Activated CD4-positive, alpha-beta memory T cell treated with anti-CD3 and anti-CD28 coated beads, Interleukin-2, amount 10 ng/mL, durations not matched to agents 7 days and 5 days (primary cell): ENCODE data around the gene C17orf67. TPM values are rescaled to one million over a fixed set of nuclear protein-coding genes. Genes with fewer than 3 reads are reported as not detected.

Experiments
- CTCF ChIA-PET: fragments of 350-600 bp; sonication (Branson Sonifier 250); formaldehyde crosslinking; loops from one replicate; lab custom pipeline; 2021; ENCODE audit warnings: antibody characterized with exemption, inconsistent platforms; lab: Charles Lee
- POLR2A ChIA-PET: fragments of 350-600 bp; sonication (Branson Sonifier 250); formaldehyde crosslinking; loops from one replicate; lab custom pipeline; 2021; ENCODE audit warnings: antibody characterized with exemption; lab: Charles Lee
- DNase-seq: peaks from one replicate; pipeline ENCODE4 v3.0.0-alpha.2; 2020
- H3K27ac Mint-ChIP-seq: one replicate; pipeline ENCODE4 v1.8.0; 2021; ENCODE audit warnings: mild to moderate bottlenecking, mixed read lengths
- H3K27me3 Mint-ChIP-seq: one replicate; pipeline ENCODE4 v1.8.0; 2021; ENCODE audit warnings: mixed read lengths
- H3K36me3 Mint-ChIP-seq: one replicate; pipeline ENCODE4 v1.8.0; 2021; ENCODE audit warnings: low read depth, mixed read lengths
- H3K4me1 Mint-ChIP-seq: one replicate; pipeline ENCODE4 v1.8.0; 2021; ENCODE audit warnings: mixed read lengths
- H3K4me3 Mint-ChIP-seq: one replicate; pipeline ENCODE4 v1.8.0; 2021; ENCODE audit warnings: mild to moderate bottlenecking, mixed read lengths
- H3K9me3 Mint-ChIP-seq: one replicate; pipeline ENCODE4 v1.8.0; 2021; ENCODE audit warnings: mixed read lengths
- total RNA-seq, 2 experiments: library from RNA; stranded (reverse); gene quantifications; one replicate each; pipeline ENCODE4 v1.2.3, GENCODE V29; 2021

The C17orf67 gene, protein sequence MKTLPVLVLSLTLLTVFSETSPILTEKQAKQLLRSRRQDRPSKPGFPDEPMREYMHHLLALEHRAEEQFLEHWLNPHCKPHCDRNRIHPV
- total RNA-seq = 1 to 10 TPM; 4.1 to 4.2 TPM

DNA sequence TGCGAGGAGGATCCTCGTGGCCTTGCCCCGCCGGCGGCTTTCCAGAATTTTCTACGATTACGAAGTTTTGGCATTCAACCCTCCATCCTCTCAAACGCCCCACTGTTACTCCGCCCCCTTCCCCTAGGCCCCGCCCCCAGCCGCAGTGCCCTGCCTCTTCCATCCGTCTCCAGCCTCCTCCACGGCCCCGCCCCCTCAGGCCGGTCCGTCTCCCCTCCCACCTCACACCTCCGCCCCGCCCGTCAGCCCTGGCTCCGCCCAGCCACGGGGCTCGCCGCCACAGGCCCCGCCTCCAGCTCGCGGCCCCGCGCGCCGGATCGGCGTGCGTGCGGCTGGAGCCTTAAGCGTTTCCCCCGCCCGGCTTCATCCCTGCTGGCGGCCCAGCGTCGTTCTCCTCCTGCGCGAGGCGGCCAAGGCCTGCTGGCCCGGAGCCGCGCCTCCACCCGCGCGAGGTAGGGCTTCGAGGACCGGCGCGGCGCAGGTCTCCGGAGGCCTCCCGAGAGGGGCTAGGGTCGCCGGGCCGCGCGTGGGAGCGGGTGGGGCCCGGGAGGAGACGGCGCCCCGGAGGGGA, at the start of gene C17orf67, which contains the start of gene DGKE:
TSS of gene C17orf67 (minus strand) at position 112 of the 571 bp plus-strand sequence. CDS start 18,110 bp downstream, outside the sequence.
TSS of gene DGKE (plus strand) at position 343 of the 571 bp plus-strand sequence. CDS start 645 bp downstream, outside the sequence.
- Mint-ChIP-seq H3K4me3 (peak within 1 kb of the TSS; percentile 93), H3K36me3 (peaks cover 70% of the 10 kb centered on the region), H3K9me3 (no peaks in the 10 kb centered on the region), H3K27ac (peak within 1 kb of the TSS; percentile 94), H3K27me3 (no peaks in the 10 kb centered on the region), H3K4me1 (peaks cover 64% of the 10 kb centered on the region)
- peak; percentile 99 for DNase-seq
- POLR2A ChIA-PET = interaction anchor here (0.9 to 3.4 kb wide), 9 partner anchors 9 to 252 kb away, joined by 4 to 14 read pairs (median 9); partner anchors contain the start of genes AKAP1 and SCPEP1
- CTCF ChIA-PET = interaction anchor here (0.9 to 2.1 kb wide), 6 partner anchors 11 to 127 kb away, joined by 3 to 8 read pairs (median 4); partner anchors contain the start of genes COIL and TRIM25

DNA sequence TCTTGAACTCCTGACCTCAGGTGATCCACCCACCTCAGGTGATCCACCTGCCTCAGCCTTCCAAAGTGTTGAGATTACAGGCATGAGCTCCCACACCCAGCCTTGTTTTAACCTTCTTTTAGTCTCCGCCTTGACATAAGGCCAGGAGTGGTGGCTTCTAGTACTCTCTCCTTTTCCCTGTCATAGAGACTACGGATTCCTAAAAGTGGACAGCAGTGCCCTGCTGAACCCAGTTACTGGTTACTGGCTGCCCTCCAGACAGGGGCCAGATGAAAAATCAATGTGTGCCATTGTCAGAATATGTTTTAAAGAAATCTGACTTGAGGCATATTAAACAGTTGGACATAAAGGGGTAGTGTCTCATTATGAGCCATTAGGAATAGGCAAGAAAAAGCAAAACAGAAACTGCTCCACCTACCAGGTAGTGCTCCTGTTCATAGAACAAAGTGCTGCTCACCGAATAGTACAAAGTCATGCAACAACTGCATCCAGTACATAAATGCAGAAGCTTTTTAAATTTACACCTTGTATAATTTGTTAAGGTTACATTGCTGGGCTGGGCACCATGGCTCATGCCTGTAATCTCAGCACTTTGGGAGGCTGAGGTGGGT, 48.1 kb upstream of the C17orf67 start:
- Mint-ChIP-seq H3K9me3 (no peaks in the 10 kb centered on the region), H3K4me3 (no peak overlapping the region), H3K4me1 (peaks cover 4% of the 10 kb centered on the region), H3K27ac (peak overlapping the region; percentile 3), H3K27me3 (no peaks in the 10 kb centered on the region), H3K36me3 (peaks cover 24% of the 10 kb centered on the region)
- DNase-seq = no peak
- CTCF ChIA-PET = no interaction called here
- POLR2A ChIA-PET = interaction anchor here (1.3 kb wide), 1 partner anchor 11 kb away, joined by 5 read pairs; no protein-coding TSS in a partner anchor

DNA sequence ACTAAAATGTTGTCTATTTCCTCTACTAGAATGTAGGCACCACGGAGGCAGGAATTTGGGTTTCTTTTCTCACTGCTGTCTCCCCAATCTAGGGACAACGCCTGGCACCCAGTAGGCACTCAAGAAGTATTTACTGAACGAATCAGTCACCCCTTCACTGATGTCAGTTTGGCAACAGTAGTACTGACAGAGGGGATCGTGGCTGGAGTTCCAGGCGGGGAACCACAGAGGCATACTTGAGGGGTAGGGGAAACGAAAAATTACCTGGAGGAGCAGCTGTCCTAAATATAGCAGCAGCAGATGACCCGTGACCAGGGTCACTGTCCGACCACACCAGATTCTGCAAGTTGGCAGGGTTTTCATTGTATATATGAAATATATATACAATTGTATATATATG, 46.9 kb upstream of the C17orf67 start:
- no peak overlapping the region for H3K4me3 Mint-ChIP-seq
- peaks cover 2% of the 10 kb centered on the region for H3K4me1 Mint-ChIP-seq
- H3K27me3 Mint-ChIP-seq = peaks cover 3% of the 10 kb centered on the region
- H3K9me3 Mint-ChIP-seq = no peaks in the 10 kb centered on the region
- DNase-seq = no peak
- peaks cover 16% of the 10 kb centered on the region for H3K36me3 Mint-ChIP-seq
- POLR2A ChIA-PET = no interaction called here
- CTCF ChIA-PET = interaction anchor here (0.6 kb wide), 1 partner anchor 9 kb away, joined by 3 read pairs; no protein-coding TSS in a partner anchor
- H3K27ac Mint-ChIP-seq = no peak overlapping the region

DNA sequence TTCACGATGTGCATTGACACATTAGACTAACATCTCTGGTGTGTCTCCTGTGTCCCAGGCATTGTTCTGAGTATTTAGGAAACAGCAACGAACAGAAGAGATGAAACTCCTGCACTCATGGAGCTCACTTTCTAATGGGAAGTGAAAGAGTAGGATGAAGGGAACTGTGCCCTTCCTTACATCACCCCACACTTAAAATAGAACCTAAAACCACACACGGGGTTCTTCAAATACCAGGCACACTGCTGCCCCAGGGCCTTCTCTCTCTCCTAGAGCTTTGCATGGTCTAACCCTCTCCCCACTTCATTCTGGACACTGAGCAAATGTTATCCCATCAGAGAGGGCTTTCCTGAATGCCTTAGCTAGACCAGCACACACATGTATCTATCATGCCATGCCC, 46.4 kb upstream of the C17orf67 start:
- ChIA-PET POLR2A (interaction anchor here (1.3 kb wide), 1 partner anchor 34 kb away, joined by 3 read pairs; the partner anchor contains the start of gene TRIM25), CTCF (interaction anchor here (0.6 kb wide), 1 partner anchor 9 kb away, joined by 3 read pairs; no protein-coding TSS in a partner anchor)
- Mint-ChIP-seq H3K27me3 (peaks cover 3% of the 10 kb centered on the region), H3K9me3 (no peaks in the 10 kb centered on the region), H3K27ac (no peak overlapping the region), H3K36me3 (peaks cover 11% of the 10 kb centered on the region), H3K4me1 (no peaks in the 10 kb centered on the region), H3K4me3 (no peak overlapping the region)
- DNase-seq = no peak

DNA sequence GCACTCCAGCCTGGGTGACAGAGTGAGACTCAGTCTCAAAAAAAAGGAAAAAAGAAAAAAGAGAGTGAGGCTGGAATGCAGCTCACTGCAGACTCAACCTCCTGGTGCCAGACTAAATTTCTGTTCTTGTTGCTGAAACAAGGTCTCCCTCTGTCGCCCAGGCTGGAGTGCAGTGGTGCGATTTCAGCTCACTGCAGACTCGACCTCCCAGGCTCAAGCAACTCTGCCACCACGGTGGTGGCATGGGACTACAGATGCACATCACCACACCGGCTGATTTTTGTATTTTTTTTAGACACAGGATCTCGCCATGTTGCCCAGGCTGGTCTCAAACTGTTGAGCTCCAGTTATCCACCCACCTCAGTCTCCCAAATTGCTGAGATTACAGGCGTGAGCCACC, 45.6 kb upstream of the C17orf67 start:
- ChIA-PET CTCF (no interaction called here), POLR2A (interaction anchor here (1.3 kb wide), 2 partner anchors 29 to 35 kb away, joined by 3 read pairs; partner anchors contain the start of gene TRIM25)
- Mint-ChIP-seq H3K27me3 (peaks cover 3% of the 10 kb centered on the region), H3K27ac (no peak overlapping the region), H3K36me3 (peaks cover 6% of the 10 kb centered on the region), H3K9me3 (no peaks in the 10 kb centered on the region), H3K4me1 (no peaks in the 10 kb centered on the region), H3K4me3 (no peak overlapping the region)
- no peak for DNase-seq

DNA sequence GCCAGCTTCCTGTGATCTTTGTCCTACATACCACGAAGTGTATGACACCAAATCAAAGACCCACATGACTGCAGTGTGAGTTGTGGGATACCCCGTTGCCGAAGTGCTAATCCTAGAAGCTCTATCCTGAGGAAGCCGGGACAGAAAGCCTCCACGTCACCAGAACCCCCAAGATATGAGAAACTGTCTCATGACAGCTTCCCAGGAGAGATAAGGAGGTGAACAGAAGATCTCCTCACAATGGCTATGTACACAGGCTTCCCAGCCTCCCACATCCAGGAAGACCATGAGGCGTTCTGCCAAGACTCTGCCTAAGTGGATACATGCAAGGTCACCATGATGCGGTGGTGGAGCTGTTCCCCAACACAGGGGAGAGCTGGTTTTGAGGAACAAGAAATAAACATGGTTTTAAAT, 43.1 kb upstream of the C17orf67 start:
- H3K36me3 Mint-ChIP-seq = peaks cover 1% of the 10 kb centered on the region
- no peaks in the 10 kb centered on the region for H3K9me3 Mint-ChIP-seq
- no peaks in the 10 kb centered on the region for H3K4me1 Mint-ChIP-seq
- H3K27me3 Mint-ChIP-seq = peaks cover 3% of the 10 kb centered on the region
- POLR2A ChIA-PET = interaction anchor here (2.5 kb wide), 1 partner anchor 42 kb away, joined by 7 read pairs; the partner anchor contains the start of genes C17orf67 and DGKE
- H3K27ac Mint-ChIP-seq = no peak overlapping the region
- CTCF ChIA-PET = no interaction called here
- H3K4me3 Mint-ChIP-seq = no peak overlapping the region
- no peak for DNase-seq

DNA sequence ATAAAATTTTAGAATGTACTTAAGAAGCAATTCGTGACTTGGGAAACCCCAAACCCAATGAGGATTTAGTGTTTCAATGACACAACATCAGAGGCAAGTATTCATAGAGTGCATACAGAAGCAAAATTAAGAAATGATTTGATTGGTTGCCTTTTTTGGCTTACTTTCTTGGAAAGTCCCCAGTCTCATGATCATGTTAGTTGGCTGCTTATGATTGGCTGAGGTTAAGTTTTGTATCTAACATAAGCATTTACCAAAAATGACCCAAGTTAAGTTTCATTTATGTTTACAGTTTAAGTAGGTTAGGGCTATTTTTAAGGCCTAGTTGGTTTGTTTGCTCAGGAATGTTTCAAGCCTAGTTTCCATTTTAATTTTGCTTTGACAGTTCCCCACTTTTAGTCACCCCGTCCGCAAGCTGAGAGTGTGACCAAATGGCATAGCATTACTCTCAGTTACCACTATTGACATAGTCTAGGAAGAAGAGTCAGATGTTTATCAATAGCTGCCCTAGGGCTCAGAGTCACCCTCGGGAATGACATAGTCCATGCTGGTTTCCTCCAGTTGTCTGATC, 36.4 kb upstream of the C17orf67 start:
- ChIA-PET CTCF (interaction anchor here (1.4 kb wide), 1 partner anchor 51 kb away, joined by 4 read pairs; no protein-coding TSS in a partner anchor), POLR2A (interaction anchor here (0.7 to 2.5 kb wide), 5 partner anchors 9 to 50 kb away, joined by 3 to 8 read pairs (median 5); partner anchors contain the start of gene TRIM25)
- H3K27ac Mint-ChIP-seq = peak overlapping the region; percentile 47
- H3K27me3 Mint-ChIP-seq = no peaks in the 10 kb centered on the region
- DNase-seq = no peak
- H3K4me1 Mint-ChIP-seq = peaks cover 7% of the 10 kb centered on the region
- H3K9me3 Mint-ChIP-seq = peaks cover 3% of the 10 kb centered on the region
- no peak overlapping the region for H3K4me3 Mint-ChIP-seq
- H3K36me3 Mint-ChIP-seq = peaks cover 30% of the 10 kb centered on the region

DNA sequence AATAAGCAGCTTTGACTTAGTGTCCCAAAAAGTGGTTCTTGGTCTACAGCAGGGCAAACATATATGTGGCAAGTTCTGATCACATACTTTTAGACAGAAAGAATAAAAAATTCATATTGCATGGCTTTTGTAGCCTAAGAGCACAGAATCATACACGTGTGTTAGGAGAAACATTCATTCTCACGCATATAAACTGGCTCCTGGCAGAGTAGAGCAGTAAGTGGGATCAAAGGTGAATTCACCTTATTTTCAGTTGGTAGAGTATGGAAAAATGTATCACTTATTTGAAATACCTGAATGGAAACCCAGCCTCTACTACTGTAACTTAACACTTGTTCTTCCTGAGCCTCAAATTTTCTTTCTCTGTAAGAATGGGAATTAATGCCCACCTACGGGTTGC, 35.0 kb upstream of the C17orf67 start:
- peaks cover 3% of the 10 kb centered on the region for H3K9me3 Mint-ChIP-seq

DNA sequence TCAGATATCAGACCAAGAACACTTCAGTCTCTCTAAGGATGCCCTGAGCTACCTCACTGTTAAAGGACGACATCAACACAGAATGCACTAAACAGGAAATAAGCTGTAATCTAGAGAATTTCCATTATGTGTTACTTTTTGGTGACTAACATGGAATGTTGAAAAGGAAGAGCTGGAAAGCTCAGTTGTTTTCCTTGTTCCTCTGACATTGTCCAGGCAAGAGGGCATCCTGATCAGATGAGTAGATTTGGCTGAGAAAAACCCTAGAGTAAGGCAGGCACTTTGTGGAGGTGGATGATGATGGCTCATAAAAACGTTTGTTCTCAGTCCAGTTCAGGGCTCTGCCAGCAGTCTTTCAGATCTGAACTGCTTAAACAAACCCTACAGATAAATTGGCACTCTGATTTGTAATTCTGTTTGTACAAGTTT, 34.2 kb upstream of the C17orf67 start:
- H3K27me3 Mint-ChIP-seq = no peaks in the 10 kb centered on the region
- H3K9me3 Mint-ChIP-seq = peaks cover 3% of the 10 kb centered on the region
- H3K27ac Mint-ChIP-seq = no peak overlapping the region
- H3K36me3 Mint-ChIP-seq = peaks cover 44% of the 10 kb centered on the region
- ChIA-PET CTCF (interaction anchor here (0.7 to 1.3 kb wide), 2 partner anchors 48 to 367 kb away, joined by 4 read pairs; no protein-coding TSS in a partner anchor), POLR2A (interaction anchor here (1.2 kb wide), 1 partner anchor 33 kb away, joined by 3 read pairs; no protein-coding TSS in a partner anchor)
- no peak for DNase-seq
- H3K4me1 Mint-ChIP-seq = peaks cover 7% of the 10 kb centered on the region
- no peak overlapping the region for H3K4me3 Mint-ChIP-seq

More for the DNA sequence above, 35.0 kb upstream of the C17orf67 start:
- H3K4me3 Mint-ChIP-seq = no peak overlapping the region
- no peak overlapping the region for H3K27ac Mint-ChIP-seq
- DNase-seq = no peak
- CTCF ChIA-PET = interaction anchor here (1.3 kb wide), 1 partner anchor 49 kb away, joined by 4 read pairs; no protein-coding TSS in a partner anchor
- H3K36me3 Mint-ChIP-seq = peaks cover 40% of the 10 kb centered on the region
- peaks cover 7% of the 10 kb centered on the region for H3K4me1 Mint-ChIP-seq
- no peaks in the 10 kb centered on the region for H3K27me3 Mint-ChIP-seq
- POLR2A ChIA-PET = interaction anchor here (0.6 kb wide), 1 partner anchor 9 kb away, joined by 3 read pairs; no protein-coding TSS in a partner anchor

DNA sequence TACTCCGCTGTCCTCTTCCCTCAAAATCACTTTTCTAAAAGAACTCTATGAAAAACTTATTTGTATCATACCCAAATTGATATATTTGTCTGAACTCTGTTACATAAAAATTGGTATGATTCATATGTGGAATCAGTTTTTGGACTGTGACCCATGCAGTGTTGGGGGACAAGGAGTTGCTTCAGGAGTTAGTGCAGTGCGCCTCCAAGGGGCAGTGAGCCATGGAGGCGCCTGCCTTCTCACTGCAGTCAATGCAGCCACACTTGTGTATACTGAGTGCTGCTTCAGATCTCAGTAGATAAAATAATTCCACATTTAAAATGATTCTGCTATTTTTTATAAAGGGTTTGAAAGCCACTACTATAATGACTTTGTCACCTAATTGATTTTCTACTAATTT, 32.8 kb upstream of the C17orf67 start:
- no peak for DNase-seq
- Mint-ChIP-seq H3K4me1 (peaks cover 7% of the 10 kb centered on the region), H3K27ac (no peak overlapping the region), H3K4me3 (no peak overlapping the region), H3K36me3 (peaks cover 56% of the 10 kb centered on the region), H3K27me3 (no peaks in the 10 kb centered on the region), H3K9me3 (peaks cover 3% of the 10 kb centered on the region)
- POLR2A ChIA-PET = no interaction called here
- CTCF ChIA-PET = no interaction called here

DNA sequence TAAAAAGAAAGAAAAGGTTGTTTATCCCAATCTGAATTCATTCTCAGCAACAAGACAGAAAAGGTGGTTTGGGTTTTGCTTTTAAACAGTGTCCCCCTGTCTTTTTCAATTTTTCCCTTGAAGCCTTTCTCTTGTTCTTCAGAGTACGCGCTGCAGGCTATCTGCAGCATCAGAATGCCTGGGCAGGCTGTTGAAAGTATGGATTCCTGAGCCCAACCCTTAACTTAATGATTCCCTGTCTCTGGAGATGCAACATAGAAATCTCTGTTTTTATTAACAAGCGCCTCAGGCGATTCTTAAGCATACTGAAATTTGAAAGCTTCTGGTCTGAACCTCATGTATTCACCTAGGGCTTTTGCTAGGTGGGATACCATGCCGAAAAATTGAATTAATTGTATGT, 32.4 kb upstream of the C17orf67 start:
- POLR2A ChIA-PET = no interaction called here
- H3K4me1 Mint-ChIP-seq = peaks cover 7% of the 10 kb centered on the region
- H3K27me3 Mint-ChIP-seq = no peaks in the 10 kb centered on the region
- CTCF ChIA-PET = interaction anchor here (1.2 kb wide), 1 partner anchor 9 kb away, joined by 4 read pairs; no protein-coding TSS in a partner anchor
- peaks cover 59% of the 10 kb centered on the region for H3K36me3 Mint-ChIP-seq
- no peak for DNase-seq
- H3K9me3 Mint-ChIP-seq = peaks cover 3% of the 10 kb centered on the region
- H3K27ac Mint-ChIP-seq = no peak overlapping the region
- H3K4me3 Mint-ChIP-seq = no peak overlapping the region

DNA sequence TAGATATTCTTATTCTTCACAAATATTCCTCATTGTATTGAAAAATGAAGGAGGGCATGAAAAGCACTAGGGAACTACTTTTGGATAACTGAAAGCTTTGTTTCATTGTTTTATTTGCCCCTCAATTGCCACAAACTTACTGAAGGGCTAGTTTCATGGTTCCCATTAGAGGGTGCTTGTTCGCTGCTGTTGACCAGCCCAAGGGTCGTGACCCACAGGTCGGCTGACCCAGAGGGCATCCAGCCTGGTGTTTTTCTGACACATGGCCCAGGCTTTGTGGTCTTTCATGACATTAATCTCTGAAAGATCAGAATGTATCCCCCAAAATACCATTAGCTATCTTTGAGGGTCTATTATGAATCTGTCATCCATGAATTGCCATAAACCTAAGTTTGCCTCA, 30.3 kb upstream of the C17orf67 start:
- ChIA-PET CTCF (interaction anchor here (0.6 to 2.3 kb wide), 3 partner anchors 31 to 97 kb away, joined by 3 to 9 read pairs (median 3); partner anchors contain the start of gene COIL), POLR2A (no interaction called here)
- no peaks in the 10 kb centered on the region for H3K27me3 Mint-ChIP-seq
- H3K4me3 Mint-ChIP-seq = no peak overlapping the region
- H3K9me3 Mint-ChIP-seq = no peaks in the 10 kb centered on the region
- H3K27ac Mint-ChIP-seq = no peak overlapping the region
- H3K36me3 Mint-ChIP-seq = peaks cover 55% of the 10 kb centered on the region
- no peaks in the 10 kb centered on the region for H3K4me1 Mint-ChIP-seq
- no peak for DNase-seq
